MM.1S (cell line): ENCODE results near the gene CDH2.

ENCODE experiments used
- EZH2 ChIP-seq: fragments of 300-600 bp; sonication (generic); optimal IDR thresholded peaks from 2 replicates; pipeline ENCODE3; 2017; ENCODE audit warnings: low read depth, mild to moderate bottlenecking, antibody characterized with exemption, low read length, mixed read lengths
- EZH2phosphoT487 ChIP-seq: fragments of 300-600 bp; sonication (generic); IDR thresholded peaks from 2 replicates; pipeline ENCODE4 v1.6.1; 2018; ENCODE audit warnings: antibody characterized with exemption, low read length

DNA sequence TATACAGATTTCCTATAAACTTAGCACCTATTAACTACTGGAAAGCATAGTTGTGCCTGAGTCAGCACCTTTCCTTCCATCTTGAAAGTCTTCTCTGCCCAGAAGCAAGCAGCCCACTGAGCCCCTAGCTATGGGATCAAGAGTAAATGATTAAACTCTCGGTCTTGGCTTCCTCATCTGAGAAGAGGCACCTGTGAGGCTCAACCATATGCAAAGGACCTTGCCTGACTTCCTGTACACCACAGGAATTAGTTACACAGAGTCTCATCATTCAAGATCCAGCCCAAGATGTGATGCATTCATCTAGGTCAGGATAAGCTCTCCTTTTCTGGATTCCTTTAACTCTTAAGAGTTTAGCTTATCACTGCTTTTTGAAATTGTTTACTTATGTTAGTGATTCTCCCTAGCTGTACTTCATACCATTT lies 96.0 kb downstream of the CDH2 start:
- no peak for TF ChIP-seq EZH2phosphoT487
- no peak for TF ChIP-seq EZH2
